ENCODE measurements around the gene PAXX. TPM values are rescaled to one million over a fixed set of nuclear protein-coding genes. Genes with fewer than 3 reads are reported as not detected.

PAXX gene, protein sequence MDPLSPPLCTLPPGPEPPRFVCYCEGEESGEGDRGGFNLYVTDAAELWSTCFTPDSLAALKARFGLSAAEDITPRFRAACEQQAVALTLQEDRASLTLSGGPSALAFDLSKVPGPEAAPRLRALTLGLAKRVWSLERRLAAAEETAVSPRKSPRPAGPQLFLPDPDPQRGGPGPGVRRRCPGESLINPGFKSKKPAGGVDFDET
- 26.4 TPM for polyA plus RNA-seq (2012; ENCODE audit: low read depth, missing spikeins)

DNA sequence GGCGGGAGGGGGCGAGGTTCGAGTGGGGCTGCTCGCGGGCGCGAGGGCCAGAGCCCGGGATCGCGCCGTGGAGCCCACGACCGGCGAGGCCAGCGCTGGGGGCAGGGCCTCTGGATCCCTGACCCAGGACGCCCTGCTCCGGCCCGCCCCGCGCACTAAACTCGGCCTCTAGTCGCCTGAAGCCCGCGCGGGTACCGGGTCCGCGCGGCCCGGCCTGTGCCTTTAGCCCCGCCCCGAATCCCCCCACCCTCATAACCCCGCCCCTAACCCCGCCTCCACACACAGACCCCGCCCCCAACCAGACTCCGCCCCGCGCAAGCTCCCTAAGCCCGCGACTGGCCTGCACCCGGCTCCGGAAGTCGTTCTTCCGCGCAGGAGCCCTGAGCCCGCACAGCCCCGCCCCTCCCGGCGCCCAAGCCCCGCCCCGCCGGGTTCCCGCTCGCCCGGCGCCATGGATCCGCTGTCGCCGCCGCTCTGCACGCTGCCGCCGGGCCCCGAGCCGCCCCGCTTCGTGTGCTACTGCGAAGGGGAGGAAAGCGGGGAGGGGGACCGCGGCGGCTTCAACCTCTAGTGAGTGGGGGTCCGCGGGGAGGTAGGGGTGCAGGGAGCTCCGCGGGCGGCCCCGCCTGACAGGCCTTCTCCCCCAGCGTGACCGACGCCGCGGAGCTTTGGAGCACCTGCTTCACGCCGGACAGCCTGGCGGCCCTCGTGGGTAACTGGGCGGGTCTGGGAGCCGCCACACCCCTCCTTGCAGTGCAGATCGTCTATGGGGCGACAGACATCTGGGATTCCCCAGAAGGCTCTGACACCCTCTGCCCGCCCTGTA is at the start of gene PAXX:
Gene PAXX, plus strand, starts transcription at position 430 of the 826 bp plus-strand sequence. Its CDS starts 22 bp downstream, at position 452.
- FAIRE-seq, result peak; percentile 95
- 0 out of 2 replicates have a peak, but pooled peaks have one; percentile 19 for TF ChIP-seq POLR2A (IDR thresholded peaks at IDR 0.05; ENCODE audit: low read depth, low read length)
- no peak for TF ChIP-seq POU2F2 (IDR thresholded peaks at IDR 0.05; ENCODE audit: low read depth, low read length)
- peak; percentile 99 for DNase-seq (ENCODE audit: insufficient read length, low spot score)

DNA sequence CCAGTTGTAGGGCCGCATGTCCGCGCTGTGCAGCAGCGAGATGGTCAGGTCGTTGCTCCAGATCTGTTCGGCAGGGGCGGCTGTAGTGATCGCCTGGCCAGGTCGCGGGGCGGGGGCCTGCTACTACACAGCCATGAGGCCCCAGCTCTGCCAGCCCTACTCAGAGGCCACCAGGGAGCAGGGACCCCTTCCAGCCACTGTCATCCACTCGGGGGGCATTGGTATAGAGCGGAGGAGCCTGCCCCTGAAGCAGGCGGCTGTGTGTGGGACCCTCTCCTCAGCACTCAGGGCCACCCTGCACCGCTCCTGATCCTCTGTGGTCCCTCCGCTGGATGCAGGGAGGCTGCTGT is 49.4 kb upstream of the PAXX start:
- DNase-seq (ENCODE audit: insufficient read length, low spot score) (no peak), FAIRE-seq (no peak)
- TF ChIP-seq TAF1 (IDR thresholded peaks at IDR 0.05; ENCODE audit: low read depth, low read length), result no peak
- TF ChIP-seq PAX5 (IDR thresholded peaks at IDR 0.05; ENCODE audit: insufficient read depth, low read length, severe bottlenecking), result no peak
- no peak for TF ChIP-seq POU2F2 (IDR thresholded peaks at IDR 0.05; ENCODE audit: low read depth, low read length)
- no peak for TF ChIP-seq POLR2AphosphoS5 (IDR thresholded peaks at IDR 0.05; ENCODE audit: low read depth, low read length)

DNA sequence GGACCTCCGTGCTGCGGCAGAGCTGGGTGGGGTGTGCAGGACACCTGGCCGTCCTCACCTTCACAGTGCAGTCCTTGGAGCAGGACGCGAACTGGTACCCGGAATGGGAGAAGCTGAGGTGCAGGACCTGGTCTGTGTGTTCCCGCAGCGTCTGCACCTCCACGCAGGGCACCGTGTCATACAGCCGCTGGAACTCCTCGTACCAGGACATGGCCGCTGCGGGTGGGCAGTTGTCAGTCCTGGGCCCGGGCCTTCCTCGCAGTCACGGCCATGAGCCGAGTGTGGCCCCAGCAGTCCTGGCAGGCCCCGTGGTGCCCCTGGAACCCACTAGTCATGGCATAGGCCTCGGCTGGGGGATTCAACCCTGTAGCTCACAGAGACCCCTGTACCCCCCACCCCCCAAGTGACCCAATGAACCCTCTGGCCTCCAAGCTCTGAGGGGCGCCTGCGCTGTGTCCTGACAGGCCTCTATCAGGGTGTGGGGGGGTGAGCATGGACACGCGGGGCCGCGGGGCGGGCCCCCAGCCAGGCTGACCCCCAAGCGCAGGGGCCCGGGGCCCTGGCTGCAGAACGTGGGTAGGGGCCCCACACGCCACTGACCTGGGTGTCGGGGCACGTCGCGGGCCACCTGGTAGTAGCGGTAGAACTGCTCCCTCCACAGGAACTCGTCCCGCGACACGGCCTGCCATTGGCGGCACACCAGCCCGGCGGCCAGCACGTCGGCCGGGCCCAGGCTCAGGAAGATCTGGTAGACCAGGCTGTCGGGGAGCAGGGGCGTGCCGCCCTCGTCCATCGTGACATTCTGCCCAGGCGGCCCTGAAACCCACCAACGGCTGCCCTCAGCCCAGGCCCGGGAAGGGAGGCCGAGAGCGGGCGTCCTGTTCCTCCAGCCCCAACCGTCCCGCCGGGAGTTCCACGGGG is 48.7 kb upstream of the PAXX start:
- peak; percentile 79 for DNase-seq (ENCODE audit: insufficient read length, low spot score)

DNA sequence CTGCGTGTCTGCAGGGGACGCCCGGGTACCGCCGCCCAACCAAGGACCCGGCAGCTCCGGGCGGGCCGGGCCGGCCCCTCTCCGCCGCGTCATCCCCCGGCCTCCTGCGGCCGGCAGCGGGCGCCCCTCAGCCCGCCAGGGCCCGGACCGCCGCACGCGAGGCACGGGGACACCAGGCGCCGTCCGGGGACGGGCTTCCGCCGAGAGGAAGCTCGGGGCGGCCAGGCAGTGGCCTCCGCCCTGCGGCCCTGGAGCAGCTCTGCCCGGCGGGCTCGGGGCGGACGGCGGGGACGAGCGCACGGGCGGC is 48.1 kb upstream of the PAXX start:
- TF ChIP-seq POLR2AphosphoS5 (IDR thresholded peaks at IDR 0.05; ENCODE audit: low read depth, low read length) (no peak), POLR2A (IDR thresholded peaks at IDR 0.05; ENCODE audit: low read depth, low read length) (no peak), PAX5 (IDR thresholded peaks at IDR 0.05; ENCODE audit: insufficient read depth, low read length, severe bottlenecking) (no peak), POU2F2 (IDR thresholded peaks at IDR 0.05; ENCODE audit: low read depth, low read length) (no peak), SPI1 (IDR thresholded peaks at IDR 0.05; ENCODE audit: low read depth, low read length) (no peak), TAF1 (IDR thresholded peaks at IDR 0.05; ENCODE audit: low read depth, low read length) (no peak)
- DNase-seq (ENCODE audit: insufficient read length, low spot score), result peak; percentile 88
- FAIRE-seq, result no peak

More for the DNA sequence above, 48.7 kb upstream of the PAXX start:
- TF ChIP-seq PAX5 (IDR thresholded peaks at IDR 0.05; ENCODE audit: insufficient read depth, low read length, severe bottlenecking) (no peak), POU2F2 (IDR thresholded peaks at IDR 0.05; ENCODE audit: low read depth, low read length) (no peak), POLR2AphosphoS5 (IDR thresholded peaks at IDR 0.05; ENCODE audit: low read depth, low read length) (no peak)
- no peak for FAIRE-seq

DNA sequence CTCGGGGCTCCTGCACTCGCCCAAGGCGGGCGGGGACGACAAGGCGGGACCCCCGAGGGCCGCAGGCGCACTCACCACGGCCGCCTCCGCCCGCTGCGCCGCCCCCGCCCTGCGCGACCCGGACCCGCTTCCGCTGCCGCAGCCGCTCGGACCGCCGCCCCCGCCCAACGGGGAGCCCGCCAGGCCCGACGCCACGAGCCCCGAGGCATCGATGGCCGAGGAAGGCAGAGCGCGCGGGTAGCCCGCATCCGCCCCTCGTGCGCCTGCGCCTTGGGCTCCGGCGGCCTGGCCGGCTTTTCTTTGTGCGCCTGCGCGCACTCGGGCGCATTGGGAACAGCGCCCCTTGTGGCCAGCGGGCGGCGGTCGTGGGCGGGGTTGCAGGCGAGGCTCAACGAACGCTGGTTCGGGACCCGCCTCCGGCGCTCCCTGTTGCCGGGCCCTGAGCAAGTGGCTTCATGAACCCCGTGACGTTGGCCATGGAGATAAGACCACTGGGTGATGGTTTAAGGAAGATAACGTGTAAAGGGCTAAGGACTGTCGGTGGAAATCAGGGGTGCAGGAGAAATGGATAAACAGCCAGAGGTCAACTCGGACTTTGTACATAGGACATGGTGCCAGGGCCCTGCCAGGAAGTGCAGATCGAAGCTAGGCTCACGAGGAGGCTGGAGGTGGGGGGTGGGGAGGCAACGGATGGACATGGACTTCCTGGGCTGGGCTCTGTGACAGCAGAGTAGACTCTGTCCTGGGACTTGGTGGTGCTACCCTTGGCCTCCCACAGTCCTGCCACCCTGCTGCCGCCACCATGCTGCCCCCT is 47.5 kb upstream of the PAXX start, which contains the start of the genes C8G and FBXW5:
Gene C8G, plus strand, starts transcription at position 725 of the 814 bp plus-strand sequence. Its CDS starts 78 bp downstream, at position 803.
Gene FBXW5, minus strand, starts transcription at position 220 of the 814 bp plus-strand sequence. CDS start 655 bp downstream, outside the sequence.
- FAIRE-seq, result peak; percentile 99
- DNase-seq (ENCODE audit: insufficient read length, low spot score), result peak; percentile 100
- TF ChIP-seq SPI1 (IDR thresholded peaks at IDR 0.05; ENCODE audit: low read depth, low read length) (no peak), POLR2AphosphoS5 (IDR thresholded peaks at IDR 0.05; ENCODE audit: low read depth, low read length) (peak; percentile 43; the same call in 1 of the 2 replicates), POU2F2 (IDR thresholded peaks at IDR 0.05; ENCODE audit: low read depth, low read length) (0 out of 2 replicates have a peak, but pooled peaks have one; percentile 39), PAX5 (IDR thresholded peaks at IDR 0.05; ENCODE audit: insufficient read depth, low read length, severe bottlenecking) (peak; percentile 36), TAF1 (IDR thresholded peaks at IDR 0.05; ENCODE audit: low read depth, low read length) (peak; percentile 33; the same call in 1 of the 2 replicates)

DNA sequence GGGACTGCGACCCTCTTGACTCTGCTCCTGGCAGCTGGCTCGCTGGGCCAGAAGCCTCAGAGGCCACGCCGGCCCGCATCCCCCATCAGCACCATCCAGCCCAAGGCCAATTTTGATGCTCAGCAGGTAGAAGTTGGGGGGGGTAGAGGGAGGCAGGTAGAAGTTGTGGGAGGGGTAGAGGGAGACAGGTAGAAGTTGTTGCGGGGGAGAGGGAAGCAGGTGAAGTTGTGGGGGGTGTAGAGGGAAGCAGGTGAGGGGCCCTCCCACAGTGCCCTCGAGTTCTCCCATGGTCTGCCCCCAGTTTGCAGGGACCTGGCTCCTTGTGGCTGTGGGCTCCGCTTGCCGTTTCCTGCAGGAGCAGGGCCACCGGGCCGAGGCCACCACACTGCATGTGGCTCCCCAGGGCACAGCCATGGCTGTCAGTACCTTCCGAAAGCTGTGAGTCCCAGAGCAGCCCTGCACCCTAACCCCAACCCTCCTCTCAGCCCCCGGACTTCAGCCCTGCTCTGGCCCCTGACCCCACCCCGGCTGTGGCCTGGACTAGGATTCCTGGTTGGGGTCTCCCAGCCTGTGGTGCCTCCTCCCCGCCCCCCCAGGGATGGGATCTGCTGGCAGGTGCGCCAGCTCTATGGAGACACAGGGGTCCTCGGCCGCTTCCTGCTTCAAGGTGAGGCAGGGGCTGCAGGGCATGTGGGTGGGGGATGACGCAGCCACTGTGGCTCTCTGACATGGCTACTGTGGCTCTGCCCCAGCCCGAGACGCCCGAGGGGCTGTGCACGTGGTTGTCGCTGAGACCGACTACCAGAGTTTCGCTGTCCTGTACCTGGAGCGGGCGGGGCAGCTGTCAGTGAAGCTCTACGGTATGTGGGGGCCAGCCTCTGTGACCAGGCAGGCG is 46.6 kb upstream of the PAXX start:
- FAIRE-seq (no peak), DNase-seq (ENCODE audit: insufficient read length, low spot score) (no peak)
- TF ChIP-seq TAF1 (IDR thresholded peaks at IDR 0.05; ENCODE audit: low read depth, low read length) (no peak), SPI1 (IDR thresholded peaks at IDR 0.05; ENCODE audit: low read depth, low read length) (no peak), POLR2A (IDR thresholded peaks at IDR 0.05; ENCODE audit: low read depth, low read length) (no peak), PAX5 (IDR thresholded peaks at IDR 0.05; ENCODE audit: insufficient read depth, low read length, severe bottlenecking) (no peak)

DNA sequence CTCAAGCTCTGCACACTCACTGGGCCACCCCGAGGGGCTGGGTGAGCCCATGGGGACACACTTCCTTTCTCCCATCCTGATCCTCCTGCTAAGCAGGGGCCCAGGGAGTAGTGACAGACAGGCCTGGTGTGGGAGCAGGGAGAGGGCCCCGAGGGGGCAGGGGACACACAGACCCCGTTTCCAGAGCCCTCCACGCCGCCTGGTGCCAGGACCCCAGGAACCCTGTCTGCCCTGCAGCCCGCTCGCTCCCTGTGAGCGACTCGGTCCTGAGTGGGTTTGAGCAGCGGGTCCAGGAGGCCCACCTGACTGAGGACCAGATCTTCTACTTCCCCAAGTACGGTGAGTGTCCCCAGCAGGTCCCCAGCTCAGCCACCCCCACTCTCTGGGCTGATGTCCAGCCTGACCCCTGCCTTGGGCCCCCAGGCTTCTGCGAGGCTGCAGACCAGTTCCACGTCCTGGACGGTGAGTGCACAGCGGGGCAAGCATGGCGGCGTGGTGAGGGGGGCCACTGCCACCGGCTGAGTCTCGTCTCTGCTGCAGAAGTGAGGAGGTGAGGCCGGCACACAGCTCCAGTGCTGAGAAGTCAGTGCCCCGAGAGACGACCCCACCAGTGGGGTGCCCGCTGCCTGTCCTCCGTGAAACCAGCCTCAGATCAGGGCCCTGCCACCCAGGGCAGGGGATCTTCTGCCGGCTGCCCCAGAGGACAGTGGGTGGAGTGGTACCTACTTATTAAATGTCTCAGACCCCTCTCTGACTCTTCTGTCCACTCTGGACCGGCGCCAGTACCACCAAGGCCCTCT is 45.8 kb upstream of the PAXX start:
- no peak for FAIRE-seq
- DNase-seq (ENCODE audit: insufficient read length, low spot score), result no peak
- TF ChIP-seq POU2F2 (IDR thresholded peaks at IDR 0.05; ENCODE audit: low read depth, low read length) (no peak), POLR2AphosphoS5 (IDR thresholded peaks at IDR 0.05; ENCODE audit: low read depth, low read length) (no peak), POLR2A (IDR thresholded peaks at IDR 0.05; ENCODE audit: low read depth, low read length) (no peak), PAX5 (IDR thresholded peaks at IDR 0.05; ENCODE audit: insufficient read depth, low read length, severe bottlenecking) (no peak), TAF1 (IDR thresholded peaks at IDR 0.05; ENCODE audit: low read depth, low read length) (no peak), SPI1 (IDR thresholded peaks at IDR 0.05; ENCODE audit: low read depth, low read length) (no peak)

Data from GM12891 (cell line).